ENCODE data around the gene PRTN3. TPM values are rescaled to one million over a fixed set of nuclear protein-coding genes. Genes with fewer than 3 reads are reported as not detected.

Gene PRTN3
- total and polyA plus RNA-seq, 2 of the 4 experiments (the other 2 are of a cell fraction): not detected

GRCh38 chr19:884420-885211 lies 43.8 kb downstream of the PRTN3 start:
- H2AK5ac ChIP-seq (ENCODE audit: low read depth, low read length): no peak overlapping the region

More at GRCh38 chr19:884420-885211, 43.8 kb downstream of the PRTN3 start:
- no peak overlapping the region for H2BK20ac ChIP-seq (ENCODE audit: low read depth, low read length)
- CTCF ChIA-PET: no interaction called here
- no peaks in the 10 kb centered on the region for H3K27me3 ChIP-seq (ENCODE audit: control insufficient read depth, insufficient read depth, low read length)
- dilution Hi-C loops (cut with HindIII; ENCODE audit: low sequenced_read_pairs, unreplicated experiment): no loop called here
- no peak overlapping the region for H3K4me2 ChIP-seq (ENCODE audit: low read depth, low read length)
- DNase-seq (no peak), ATAC-seq (ENCODE audit: low read depth) (no peak)
- TF ChIP-seq BHLHE40 (IDR thresholded peaks at IDR 0.05; ENCODE audit: low read depth, low read length) (no peak), RFX5 (IDR thresholded peaks at IDR 0.05; ENCODE audit: low read depth, low read length) (no peak), SMC3 (IDR thresholded peaks at IDR 0.05; ENCODE audit: low read depth, low read length) (no peak), CTCF (conservative IDR thresholded peaks at IDR 0.05; ENCODE audit: low read depth, low read length) (no peak), ELK1 (IDR thresholded peaks at IDR 0.05; ENCODE audit: borderline replicate concordance, low read depth, low read length) (no peak), RCOR1 (IDR thresholded peaks at IDR 0.05; ENCODE audit: insufficient replicate concordance, low read length) (no peak), NFE2L2 (IDR thresholded peaks at IDR 0.05; ENCODE audit: low read depth, low read length) (no peak), POLR2A (IDR thresholded peaks at IDR 0.05; ENCODE audit: low read depth, low read length) (no peak), CEBPB (IDR thresholded peaks at IDR 0.05; ENCODE audit: low read depth, low read length) (no peak), MAFK (IDR thresholded peaks at IDR 0.05; ENCODE audit: low read depth, low read length) (no peak), RAD21 (IDR thresholded peaks at IDR 0.05; ENCODE audit: low read length) (no peak), USF2 (IDR thresholded peaks at IDR 0.05; ENCODE audit: low read depth, low read length) (no peak), CHD1 (IDR thresholded peaks at IDR 0.05; ENCODE audit: low read depth, low read length) (no peak), MAZ (IDR thresholded peaks at IDR 0.05; ENCODE audit: borderline replicate concordance, low read depth, low read length) (no peak)
- H3K4me3 ChIP-seq (ENCODE audit: insufficient read depth, low read depth, low read length): no peak overlapping the region
- no TSS peak for BruUV-seq (replicated peaks)
- in situ Hi-C loops (cut with MboI; ENCODE audit: low sequenced_read_pairs): no loop called here
- H4K20me1 ChIP-seq (ENCODE audit: insufficient read depth, low read length): peaks cover 3% of the 10 kb centered on the region; the same call in 1 of the 2 replicates
- H2BK15ac ChIP-seq (ENCODE audit: low read depth, low read length): no peak overlapping the region
- H3K9me1 ChIP-seq (ENCODE audit: insufficient read depth, low read length): no peaks in the 10 kb centered on the region
- no peak overlapping the region for H3K18ac ChIP-seq (ENCODE audit: low read depth, low read length)
- peaks cover 9 to 26% of the 10 kb centered on the region in 2 experiments; a peak in 3 of 4 replicates for H3K79me1 ChIP-seq (ENCODE audit: low read depth in 1 of 2, low read length in 2 of 2)
- POLR2A ChIA-PET (ENCODE audit: unreplicated experiment): no interaction called here
- no peak overlapping the region for H2AFZ ChIP-seq (replicated peaks; ENCODE audit: low read length, poor library complexity)
- no peak overlapping the region for H2BK120ac ChIP-seq (ENCODE audit: low read depth, low read length)
- intact Hi-C loops (cut with micrococcal nuclease): no loop called here
- no peak overlapping the region for H3K14ac ChIP-seq (replicated peaks; ENCODE audit: low read depth, low read length)
- H4K8ac ChIP-seq (ENCODE audit: low read depth in 2 of 2, low read length in 2 of 2): no peak overlapping the region
- no peak overlapping the region for H4K5ac ChIP-seq (ENCODE audit: low read depth, low read length)
- no peaks in the 10 kb centered on the region for H3K4me1 ChIP-seq (ENCODE audit: control insufficient read depth, insufficient read depth, low read length)
- no peak overlapping the region for H3K56ac ChIP-seq (ENCODE audit: extremely low read depth, insufficient read depth, low read length)
- H3K9me3 ChIP-seq (ENCODE audit: control insufficient read depth, insufficient read depth, low read length): no peaks in the 10 kb centered on the region
- no peak overlapping the region for H2BK5ac ChIP-seq (ENCODE audit: low read depth, low read length, poor library complexity, severe bottlenecking)
- no peak overlapping the region for H3K9ac ChIP-seq (ENCODE audit: low read depth, low read length)
- H3K36me3 ChIP-seq (ENCODE audit: control insufficient read depth, insufficient read depth, low read length): peaks cover 76% of the 10 kb centered on the region
- no peak overlapping the region for H3K4ac ChIP-seq (ENCODE audit: low read depth, low read length)
- 93% methylated on average over 40 of the region's 51 CpGs; no CpG with 5 or more reads in 1 of the 2 experiments for WGBS, 2 experiments (ENCODE audit: extremely low coverage in 2 of 2, insufficient read length in 1 of 2)
- H3K23ac ChIP-seq (ENCODE audit: low read depth, low read length): no peak overlapping the region
- H2AK9ac ChIP-seq (replicated peaks; ENCODE audit: low read depth, low read length, poor library complexity): no peak overlapping the region
- no peak overlapping the region for H3K27ac ChIP-seq (ENCODE audit: insufficient read depth, low read length)
- no peak overlapping the region for H4K91ac ChIP-seq (ENCODE audit: insufficient read depth, low read depth, low read length)
